Activated T-cell treated with anti-CD3 and anti-CD28 coated beads, Interleukin-2, amount 50 U/mL, for 24 hours (primary cell): ENCODE measurements around the gene TAAR6.
"Not testable (repeated sequence)": the region's sequence is repeated elsewhere in the genome, so short reads cannot be mapped to it uniquely, and the experiment has no call there.

Source experiments
- DNase-seq: peaks from one replicate; pipeline ENCODE4 v3.0.0-alpha.2; 2020
- H3K27ac Mint-ChIP-seq: 2 replicates; pipeline ENCODE4 v1.8.0; 2020; ENCODE audit warnings: mild to moderate bottlenecking, mixed read lengths
- H3K27me3 Mint-ChIP-seq: 2 replicates; pipeline ENCODE4 v1.8.0; 2020; ENCODE audit warnings: mixed read lengths
- H3K36me3 Mint-ChIP-seq: 2 replicates; pipeline ENCODE4 v1.8.0; 2020; ENCODE audit warnings: low read depth, mixed read lengths
- H3K4me1 Mint-ChIP-seq: 2 replicates; pipeline ENCODE4 v1.8.0; 2020; ENCODE audit warnings: low read depth, mixed read lengths
- H3K4me3 Mint-ChIP-seq: 2 replicates; pipeline ENCODE4 v1.8.0; 2020; ENCODE audit warnings: mild to moderate bottlenecking, moderate library complexity, mixed read lengths
- H3K9me3 Mint-ChIP-seq: 2 replicates; pipeline ENCODE4 v1.8.0; 2020; ENCODE audit warnings: mixed read lengths

Gene TAAR6, protein sequence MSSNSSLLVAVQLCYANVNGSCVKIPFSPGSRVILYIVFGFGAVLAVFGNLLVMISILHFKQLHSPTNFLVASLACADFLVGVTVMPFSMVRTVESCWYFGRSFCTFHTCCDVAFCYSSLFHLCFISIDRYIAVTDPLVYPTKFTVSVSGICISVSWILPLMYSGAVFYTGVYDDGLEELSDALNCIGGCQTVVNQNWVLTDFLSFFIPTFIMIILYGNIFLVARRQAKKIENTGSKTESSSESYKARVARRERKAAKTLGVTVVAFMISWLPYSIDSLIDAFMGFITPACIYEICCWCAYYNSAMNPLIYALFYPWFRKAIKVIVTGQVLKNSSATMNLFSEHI

DNA sequence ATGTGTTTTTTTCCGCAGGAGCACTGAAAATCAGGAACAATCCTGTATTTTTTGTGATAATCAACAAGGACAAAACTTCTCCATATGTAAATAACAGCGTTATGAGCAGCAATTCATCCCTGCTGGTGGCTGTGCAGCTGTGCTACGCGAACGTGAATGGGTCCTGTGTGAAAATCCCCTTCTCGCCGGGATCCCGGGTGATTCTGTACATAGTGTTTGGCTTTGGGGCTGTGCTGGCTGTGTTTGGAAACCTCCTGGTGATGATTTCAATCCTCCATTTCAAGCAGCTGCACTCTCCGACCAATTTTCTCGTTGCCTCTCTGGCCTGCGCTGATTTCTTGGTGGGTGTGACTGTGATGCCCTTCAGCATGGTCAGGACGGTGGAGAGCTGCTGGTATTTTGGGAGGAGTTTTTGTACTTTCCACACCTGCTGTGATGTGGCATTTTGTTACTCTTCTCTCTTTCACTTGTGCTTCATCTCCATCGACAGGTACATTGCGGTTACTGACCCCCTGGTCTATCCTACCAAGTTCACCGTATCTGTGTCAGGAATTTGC, at the start of gene TAAR6:
TSS of gene TAAR6 (plus strand) at position 102 of the 557 bp plus-strand sequence. CDS start at position 102, 0 bp downstream.
- no peak for DNase-seq
- Mint-ChIP-seq H3K27ac (no peak within 1 kb of the TSS), H3K9me3 (no peaks in the 10 kb centered on the region), H3K27me3 (peaks cover 34% of the 10 kb centered on the region), H3K36me3 (no peaks in the 10 kb centered on the region), H3K4me3 (no peak within 1 kb of the TSS), H3K4me1 (no peaks in the 10 kb centered on the region)

DNA sequence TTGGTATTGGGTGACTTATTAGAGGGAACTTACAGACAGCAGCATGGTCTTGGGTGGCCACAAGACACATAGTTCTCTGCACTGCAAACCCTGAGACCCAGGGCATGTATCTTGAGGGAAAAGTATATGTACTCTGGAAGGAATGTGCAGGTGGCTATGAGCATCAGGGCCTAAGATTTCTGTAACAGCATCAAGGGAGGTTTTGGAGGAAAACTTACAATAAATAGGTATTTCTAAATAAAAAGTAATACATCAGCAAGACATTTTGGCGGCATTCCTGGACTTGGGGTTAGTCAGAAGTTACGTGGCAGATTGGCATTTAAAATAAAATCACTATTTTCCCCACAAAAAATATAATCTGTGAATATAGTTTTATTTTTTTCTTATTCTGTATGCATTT, 49.2 kb upstream of the TAAR6 start:
- Mint-ChIP-seq H3K4me3 (no peak overlapping the region), H3K36me3 (no peaks in the 10 kb centered on the region), H3K27ac (no peak overlapping the region), H3K4me1 (no peaks in the 10 kb centered on the region), H3K9me3 (no peaks in the 10 kb centered on the region), H3K27me3 (peaks cover 34% of the 10 kb centered on the region)
- DNase-seq = no peak

DNA sequence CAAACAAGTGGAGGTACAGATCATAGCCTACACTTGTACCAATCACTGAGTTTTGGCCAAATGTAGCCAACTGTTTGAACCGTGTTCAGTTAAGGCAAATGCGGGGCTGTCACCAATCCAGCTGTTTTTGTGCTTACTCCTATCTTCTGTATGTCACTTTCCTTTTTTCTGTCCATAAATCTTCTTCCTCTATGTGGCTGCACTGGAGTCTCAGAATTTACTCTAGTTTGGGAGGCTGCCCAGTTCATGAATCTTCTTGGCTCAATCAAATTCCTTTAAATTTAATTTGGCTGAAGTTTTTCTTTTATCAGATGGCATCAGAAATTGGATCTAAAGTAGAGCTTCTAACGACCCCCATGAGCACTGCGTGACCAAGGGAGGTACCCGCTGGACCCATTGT, 45.5 kb upstream of the TAAR6 start:
- Mint-ChIP-seq H3K4me3 (no peak overlapping the region), H3K27ac (no peak overlapping the region), H3K36me3 (no peaks in the 10 kb centered on the region), H3K4me1 (no peaks in the 10 kb centered on the region), H3K27me3 (peaks cover 37% of the 10 kb centered on the region), H3K9me3 (no peaks in the 10 kb centered on the region)
- DNase-seq = no peak

DNA sequence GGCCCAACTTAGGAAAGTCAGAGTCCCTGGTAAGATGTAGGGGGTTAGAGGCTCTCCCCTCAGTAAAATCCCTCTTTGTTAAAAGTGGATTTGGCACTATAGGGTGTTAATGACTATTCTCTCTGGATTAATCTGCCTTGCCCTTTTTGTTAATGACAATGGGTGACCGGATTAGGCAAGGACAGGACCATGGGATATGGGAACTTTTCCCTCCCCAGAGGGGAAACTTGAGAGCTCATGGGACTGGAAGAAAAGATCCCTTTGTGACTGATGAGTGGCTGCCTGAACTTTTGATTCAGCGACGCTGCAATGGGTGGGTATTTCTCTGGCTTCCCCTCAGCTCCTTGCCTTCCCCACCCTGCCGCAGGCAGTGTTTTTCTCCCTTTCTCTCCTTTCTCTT, 44.3 kb upstream of the TAAR6 start:
- H3K27ac Mint-ChIP-seq = no peak overlapping the region
- H3K9me3 Mint-ChIP-seq = no peaks in the 10 kb centered on the region
- no peak overlapping the region for H3K4me3 Mint-ChIP-seq
- no peaks in the 10 kb centered on the region for H3K36me3 Mint-ChIP-seq
- H3K4me1 Mint-ChIP-seq = peaks cover 3% of the 10 kb centered on the region
- peaks cover 38% of the 10 kb centered on the region for H3K27me3 Mint-ChIP-seq
- no peak for DNase-seq

DNA sequence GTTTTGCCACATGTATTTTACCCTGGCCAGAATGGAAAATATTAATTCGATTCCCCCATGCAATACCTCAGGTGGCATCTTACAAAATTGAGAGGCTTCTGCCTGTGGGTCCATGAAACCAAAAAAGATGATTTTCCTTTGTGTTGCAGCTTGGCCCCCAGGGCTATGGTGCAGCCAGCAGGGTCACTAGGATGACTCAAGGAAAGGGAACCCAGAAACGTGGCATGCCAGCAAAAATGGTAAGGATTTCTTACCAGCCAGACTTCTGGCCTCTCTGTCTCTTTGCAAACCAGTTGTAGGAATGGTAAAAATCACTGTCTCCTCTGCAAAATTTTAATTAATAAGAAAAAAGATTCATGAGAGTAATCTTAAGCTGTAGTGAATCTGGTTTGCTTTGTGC, 43.7 kb upstream of the TAAR6 start:
- DNase-seq = no peak
- H3K4me3 Mint-ChIP-seq = no peak overlapping the region
- H3K27me3 Mint-ChIP-seq = peaks cover 37% of the 10 kb centered on the region
- H3K9me3 Mint-ChIP-seq = no peaks in the 10 kb centered on the region
- no peaks in the 10 kb centered on the region for H3K36me3 Mint-ChIP-seq
- peaks cover 3% of the 10 kb centered on the region for H3K4me1 Mint-ChIP-seq
- no peak overlapping the region for H3K27ac Mint-ChIP-seq

DNA sequence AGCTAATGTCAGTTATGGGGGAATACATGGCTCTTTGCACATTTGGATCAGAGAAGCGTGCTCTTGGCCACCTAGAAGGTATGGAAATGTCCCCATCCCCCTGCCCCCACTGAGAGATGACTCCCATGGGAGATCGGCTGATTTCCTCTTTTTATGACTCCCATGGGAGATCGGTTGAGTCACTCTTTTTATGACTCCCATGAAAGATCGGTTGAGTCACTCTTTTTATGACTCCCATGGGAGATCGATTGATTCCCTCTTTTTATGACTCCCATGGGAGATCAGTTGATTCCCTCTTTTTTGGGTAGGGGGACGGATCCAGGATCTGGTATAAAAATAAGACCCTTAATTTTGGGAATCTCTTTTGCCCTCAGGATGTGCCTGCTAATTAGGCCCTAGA, 42.3 kb upstream of the TAAR6 start:
- H3K4me1 Mint-ChIP-seq = peaks cover 3% of the 10 kb centered on the region
- H3K27me3 Mint-ChIP-seq = peaks cover 34% of the 10 kb centered on the region
- DNase-seq = no peak
- no peak overlapping the region for H3K4me3 Mint-ChIP-seq
- H3K36me3 Mint-ChIP-seq = no peaks in the 10 kb centered on the region
- H3K27ac Mint-ChIP-seq = no peak overlapping the region
- no peaks in the 10 kb centered on the region for H3K9me3 Mint-ChIP-seq

DNA sequence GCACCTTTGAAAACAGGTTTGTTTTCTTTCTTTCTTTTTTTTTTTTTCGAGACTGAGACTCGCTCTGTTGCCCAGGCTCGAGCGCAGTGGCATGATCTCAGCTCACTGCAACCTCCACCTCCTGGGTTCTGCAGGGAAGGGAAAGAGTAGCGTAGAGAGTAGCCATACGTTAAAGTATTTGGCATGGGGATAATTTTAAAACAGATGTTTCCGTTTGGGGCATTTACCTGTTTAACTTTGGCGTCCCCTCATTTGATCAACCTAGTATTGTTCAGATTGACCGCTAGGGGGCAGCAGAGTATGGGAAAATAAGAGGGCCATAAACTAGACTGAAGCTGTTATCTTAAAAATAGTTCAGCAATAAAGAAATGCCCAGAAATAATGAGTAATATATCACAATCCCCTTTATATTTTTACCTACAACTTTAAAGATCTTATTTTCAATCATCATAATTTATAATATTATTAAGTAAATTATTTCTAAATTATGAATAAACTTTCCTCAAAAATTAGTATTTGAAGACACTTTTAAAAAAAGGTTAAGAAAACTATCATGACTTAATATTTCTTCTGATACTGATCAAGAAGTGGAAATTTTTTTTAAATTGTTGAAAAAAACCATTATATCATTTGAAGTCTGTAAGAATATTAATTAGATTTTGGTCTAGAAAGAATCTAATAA, 39.7 kb upstream of the TAAR6 start:
- Mint-ChIP-seq H3K9me3 (no peaks in the 10 kb centered on the region), H3K27ac (no peak overlapping the region), H3K4me3 (no peak overlapping the region), H3K36me3 (no peaks in the 10 kb centered on the region), H3K4me1 (peaks cover 3% of the 10 kb centered on the region), H3K27me3 (peaks cover 14% of the 10 kb centered on the region)
- peak; percentile 38 for DNase-seq

DNA sequence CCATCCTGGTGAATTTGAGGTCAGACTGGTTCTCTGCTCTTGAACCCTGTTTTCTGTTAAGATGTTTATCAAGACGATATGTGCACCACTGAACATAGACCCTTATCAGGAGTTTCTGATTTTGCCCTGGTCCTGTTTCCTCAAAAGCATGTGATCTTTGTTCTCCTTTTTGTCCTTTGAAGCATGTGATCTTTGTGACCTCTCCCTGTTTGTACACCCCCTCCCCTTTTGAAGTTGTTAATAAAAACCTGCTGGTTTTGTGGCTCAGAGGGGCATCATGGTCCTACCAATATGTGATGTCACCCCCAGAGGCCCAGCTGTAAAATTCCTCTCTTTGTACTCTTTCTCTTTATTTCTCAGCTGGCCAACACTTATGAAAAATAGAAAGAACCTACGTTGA, 35.6 kb upstream of the TAAR6 start:
- peaks cover 13% of the 10 kb centered on the region for H3K27me3 Mint-ChIP-seq
- H3K36me3 Mint-ChIP-seq, H3K4me1 Mint-ChIP-seq, H3K9me3 Mint-ChIP-seq, H3K27ac Mint-ChIP-seq, DNase-seq, H3K4me3 Mint-ChIP-seq: not testable (repeated sequence)

DNA sequence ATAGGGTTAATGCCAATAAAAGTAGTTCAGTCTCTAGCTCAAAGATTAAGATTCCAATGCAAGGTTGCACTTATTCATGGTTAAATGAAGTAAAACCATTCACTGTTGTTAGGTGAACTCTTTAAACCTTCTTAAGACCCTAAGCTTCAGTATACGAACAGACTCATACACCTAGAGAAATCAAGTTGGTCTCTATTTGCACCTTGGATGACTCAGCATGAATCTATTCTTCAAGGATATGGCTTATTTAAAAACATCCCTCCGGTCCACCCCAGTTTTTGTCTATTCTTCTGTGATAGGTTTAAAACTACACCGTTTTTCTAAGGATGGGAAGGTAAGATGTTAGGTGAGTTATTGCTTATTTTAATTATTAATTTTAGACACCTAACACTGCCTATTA, 33.0 kb upstream of the TAAR6 start:
- Mint-ChIP-seq H3K4me3 (no peak overlapping the region), H3K27me3 (peaks cover 23% of the 10 kb centered on the region), H3K27ac (no peak overlapping the region), H3K4me1 (no peaks in the 10 kb centered on the region), H3K36me3 (no peaks in the 10 kb centered on the region), H3K9me3 (no peaks in the 10 kb centered on the region)
- DNase-seq = no peak

DNA sequence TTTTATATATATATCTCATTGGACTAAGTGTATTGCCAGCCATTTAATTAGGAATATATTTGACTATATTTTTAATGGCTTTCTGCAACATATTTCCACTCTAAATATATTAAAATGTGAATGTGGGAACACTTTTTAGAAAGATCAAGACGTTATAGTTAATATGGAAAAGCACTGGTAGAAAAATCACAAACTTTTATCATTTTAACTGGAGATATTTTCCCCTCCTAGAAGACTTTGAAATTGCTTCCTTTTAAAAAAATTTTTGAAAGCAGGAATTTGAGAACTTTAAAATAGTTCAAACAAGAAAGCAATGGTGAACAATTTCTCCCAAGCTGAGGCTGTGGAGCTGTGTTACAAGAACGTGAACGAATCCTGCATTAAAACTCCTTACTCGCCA, 32.1 kb upstream of the TAAR6 start, which contains the start of gene TAAR9:
TSS of gene TAAR9 (plus strand) at position 301 of the 400 bp plus-strand sequence. CDS start at position 314, 13 bp downstream.
- DNase-seq = no peak
- H3K27me3 Mint-ChIP-seq = peaks cover 23% of the 10 kb centered on the region
- no peak within 1 kb of the TSS for H3K27ac Mint-ChIP-seq
- no peaks in the 10 kb centered on the region for H3K9me3 Mint-ChIP-seq
- no peaks in the 10 kb centered on the region for H3K4me1 Mint-ChIP-seq
- no peak within 1 kb of the TSS for H3K4me3 Mint-ChIP-seq
- no peaks in the 10 kb centered on the region for H3K36me3 Mint-ChIP-seq

DNA sequence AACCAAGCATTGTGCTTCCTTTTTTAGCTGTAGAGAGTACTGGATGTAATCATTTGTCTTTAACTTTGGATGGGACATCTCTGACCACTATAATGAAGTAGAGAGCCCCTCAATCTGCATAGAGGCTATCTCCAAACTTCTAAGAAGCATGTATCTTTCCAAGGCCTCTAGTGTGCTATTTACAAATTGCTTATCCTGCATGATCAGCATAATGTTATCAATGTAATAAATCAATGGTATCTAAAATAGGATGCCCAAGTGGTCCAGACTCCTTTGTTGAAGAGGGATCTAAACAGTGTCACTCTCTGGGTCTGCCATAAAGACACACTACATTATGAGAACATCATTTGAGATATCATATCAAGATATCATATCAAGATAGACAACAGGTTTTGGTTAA, 25.3 kb upstream of the TAAR6 start:
- Mint-ChIP-seq H3K4me1 (no peaks in the 10 kb centered on the region), H3K27me3 (peaks cover 29% of the 10 kb centered on the region), H3K9me3 (no peaks in the 10 kb centered on the region), H3K27ac (no peak overlapping the region), H3K36me3 (no peaks in the 10 kb centered on the region), H3K4me3 (no peak overlapping the region)
- no peak for DNase-seq

DNA sequence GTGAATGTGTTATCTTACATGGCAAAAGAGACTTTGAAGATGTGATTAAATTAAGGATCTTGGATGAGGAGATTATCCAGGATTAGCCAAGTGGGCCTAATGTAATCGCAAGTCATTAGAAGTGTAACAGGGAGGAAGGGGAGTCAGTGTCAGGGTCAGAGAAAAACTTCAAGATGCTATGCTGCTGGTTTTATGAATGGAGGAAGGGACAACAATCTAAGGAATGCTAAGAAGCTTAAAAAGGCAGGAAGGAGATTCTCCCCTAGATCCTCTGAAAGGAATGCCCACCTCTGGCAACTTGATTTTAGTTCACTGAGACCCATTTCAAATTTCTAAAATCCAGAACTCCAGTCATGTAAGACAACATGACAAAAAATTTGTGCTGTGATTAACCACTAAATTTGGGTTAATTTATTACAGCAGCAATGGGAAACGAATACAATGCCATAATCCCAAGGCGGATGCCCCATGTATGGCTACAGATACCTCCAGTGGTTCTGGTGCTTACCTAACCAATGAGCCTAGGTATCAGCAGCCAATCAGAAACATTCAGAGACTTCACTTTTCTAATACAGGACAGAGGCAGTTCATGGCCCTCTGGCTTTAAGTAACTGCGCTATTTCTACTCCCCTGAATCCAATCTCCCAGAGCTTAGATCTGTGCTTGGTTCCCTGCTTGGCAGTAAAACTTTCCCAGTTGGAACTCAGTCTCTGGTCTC, 21.2 kb upstream of the TAAR6 start:
- H3K4me1 Mint-ChIP-seq = no peaks in the 10 kb centered on the region
- H3K27me3 Mint-ChIP-seq = peaks cover 26% of the 10 kb centered on the region
- H3K27ac Mint-ChIP-seq = no peak overlapping the region
- H3K9me3 Mint-ChIP-seq = no peaks in the 10 kb centered on the region
- H3K4me3 Mint-ChIP-seq = no peak overlapping the region
- H3K36me3 Mint-ChIP-seq = no peaks in the 10 kb centered on the region
- DNase-seq = no peak

DNA sequence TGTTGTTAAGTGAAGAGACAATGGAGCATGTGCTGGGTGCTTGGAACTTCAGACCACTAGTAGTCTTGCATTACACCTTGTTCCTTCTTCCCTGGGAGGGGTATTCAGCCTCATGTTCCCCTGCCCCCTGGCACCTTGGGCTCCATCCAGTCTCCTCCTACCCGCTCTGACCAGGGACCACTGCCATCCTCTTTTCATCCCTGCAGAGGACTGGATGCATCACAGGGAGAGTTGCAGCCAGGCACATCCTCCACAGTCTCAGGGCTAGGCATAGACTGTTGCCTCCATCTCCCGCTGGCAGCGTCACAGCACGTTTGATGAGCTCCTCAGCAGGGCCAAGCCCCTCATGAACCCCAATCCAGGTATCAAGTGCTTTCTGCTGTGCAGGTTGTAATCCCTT, 18.9 kb upstream of the TAAR6 start:
- Mint-ChIP-seq H3K36me3 (no peaks in the 10 kb centered on the region), H3K4me3 (no peak overlapping the region), H3K27me3 (peaks cover 30% of the 10 kb centered on the region), H3K4me1 (no peaks in the 10 kb centered on the region), H3K9me3 (no peaks in the 10 kb centered on the region), H3K27ac (no peak overlapping the region)
- no peak for DNase-seq

DNA sequence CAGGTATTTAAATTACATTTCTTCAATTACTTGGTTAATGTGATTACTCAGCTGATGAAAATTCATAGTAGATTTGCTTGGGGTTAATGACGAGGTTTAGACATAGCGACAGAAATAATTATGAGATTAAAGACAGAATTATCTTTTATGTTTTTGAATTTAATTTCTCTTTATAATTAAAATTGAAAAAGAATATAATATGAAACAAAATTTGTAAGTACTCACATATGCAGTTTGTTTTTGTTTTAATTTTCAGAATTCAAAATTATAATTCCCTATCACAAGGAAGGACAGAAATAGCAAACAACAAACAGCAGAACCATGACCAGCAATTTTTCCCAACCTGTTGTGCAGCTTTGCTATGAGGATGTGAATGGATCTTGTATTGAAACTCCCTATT, 17.8 kb upstream of the TAAR6 start, which contains the start of gene TAAR8:
TSS of gene TAAR8 (plus strand) at position 301 of the 400 bp plus-strand sequence. CDS start at position 322, 21 bp downstream.
- H3K4me1 Mint-ChIP-seq = no peaks in the 10 kb centered on the region
- H3K27me3 Mint-ChIP-seq = peaks cover 40% of the 10 kb centered on the region
- H3K4me3 Mint-ChIP-seq = no peak within 1 kb of the TSS
- DNase-seq = no peak
- H3K9me3 Mint-ChIP-seq = no peaks in the 10 kb centered on the region
- no peak within 1 kb of the TSS for H3K27ac Mint-ChIP-seq
- H3K36me3 Mint-ChIP-seq = no peaks in the 10 kb centered on the region
